HK-2 (cell line): ENCODE data around the gene MOGAT3.
"Not testable (repeated sequence)": the region's sequence is repeated elsewhere in the genome, so short reads cannot be mapped to it uniquely, and the experiment has no call there.

Source experiments
- DNase-seq: peaks from one replicate; pipeline ENCODE4 v3.0.0-alpha.2; 2018; ENCODE audit not compliant: unreplicated experiment

Gene MOGAT3

DNA sequence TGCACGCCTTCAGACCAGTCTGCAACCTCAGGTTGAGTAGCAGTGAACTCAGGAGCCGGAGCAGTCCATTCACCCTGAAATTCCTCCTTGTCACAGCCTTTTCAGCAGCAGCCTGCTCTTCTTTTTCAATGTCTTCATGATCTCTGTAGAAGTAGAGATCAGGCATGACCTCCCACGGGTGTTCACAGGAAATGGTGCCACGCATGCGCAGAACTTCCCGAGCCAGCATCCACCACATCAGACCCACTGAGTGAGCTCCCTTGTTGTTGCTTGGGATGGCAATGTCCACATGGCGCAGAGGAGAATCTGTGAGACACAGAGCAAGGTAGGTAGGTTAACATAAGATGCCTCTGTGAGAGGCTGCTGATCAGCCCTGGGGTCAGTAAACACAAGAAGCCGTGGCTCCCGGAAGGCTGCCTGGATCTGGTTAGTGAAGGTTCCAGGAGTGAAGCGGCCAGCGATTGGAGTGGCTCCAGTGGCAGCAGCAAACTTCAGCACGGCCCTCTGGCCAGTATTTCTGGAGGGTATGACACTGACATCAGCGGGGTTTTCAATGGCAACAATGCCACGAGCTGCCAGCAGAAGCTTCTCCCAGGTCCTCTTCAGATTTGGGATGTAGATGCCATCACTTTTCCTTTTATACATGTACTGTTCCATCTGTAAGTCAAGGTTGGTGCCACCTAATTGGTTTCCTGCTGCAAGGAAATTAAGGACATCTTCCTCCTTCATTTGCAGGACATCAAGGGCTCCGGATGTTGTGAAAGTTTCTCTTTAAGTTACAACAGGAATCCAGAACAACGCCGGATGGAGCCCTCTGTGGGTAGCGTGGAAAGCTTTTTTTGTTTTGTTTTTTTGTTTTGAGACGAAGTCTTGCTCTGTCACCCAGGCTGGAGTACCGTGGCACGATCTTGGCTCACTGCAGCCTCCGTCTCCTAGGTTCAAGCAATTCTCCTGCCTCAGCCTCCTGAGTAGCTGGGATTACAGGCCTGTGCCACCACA is 3.2 kb upstream of the MOGAT3 start:
- not testable (repeated sequence) for DNase-seq

DNA sequence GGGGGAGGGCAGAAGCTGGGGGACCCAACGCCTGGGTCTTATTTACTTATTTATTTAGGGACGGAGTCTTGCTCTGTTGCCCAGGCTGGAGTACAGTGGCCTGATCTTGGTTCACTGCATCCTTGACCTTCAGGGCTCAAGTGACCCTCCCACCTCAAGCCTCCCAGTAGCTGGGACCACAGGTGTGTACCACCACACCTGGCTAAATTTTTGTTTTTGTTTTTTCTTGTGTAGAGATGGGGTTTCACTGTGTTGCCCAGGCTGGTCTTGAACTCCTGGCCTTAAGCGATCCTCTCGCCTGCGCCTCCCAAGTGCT is 1.7 kb upstream of the MOGAT3 start:
- no peak for DNase-seq

DNA sequence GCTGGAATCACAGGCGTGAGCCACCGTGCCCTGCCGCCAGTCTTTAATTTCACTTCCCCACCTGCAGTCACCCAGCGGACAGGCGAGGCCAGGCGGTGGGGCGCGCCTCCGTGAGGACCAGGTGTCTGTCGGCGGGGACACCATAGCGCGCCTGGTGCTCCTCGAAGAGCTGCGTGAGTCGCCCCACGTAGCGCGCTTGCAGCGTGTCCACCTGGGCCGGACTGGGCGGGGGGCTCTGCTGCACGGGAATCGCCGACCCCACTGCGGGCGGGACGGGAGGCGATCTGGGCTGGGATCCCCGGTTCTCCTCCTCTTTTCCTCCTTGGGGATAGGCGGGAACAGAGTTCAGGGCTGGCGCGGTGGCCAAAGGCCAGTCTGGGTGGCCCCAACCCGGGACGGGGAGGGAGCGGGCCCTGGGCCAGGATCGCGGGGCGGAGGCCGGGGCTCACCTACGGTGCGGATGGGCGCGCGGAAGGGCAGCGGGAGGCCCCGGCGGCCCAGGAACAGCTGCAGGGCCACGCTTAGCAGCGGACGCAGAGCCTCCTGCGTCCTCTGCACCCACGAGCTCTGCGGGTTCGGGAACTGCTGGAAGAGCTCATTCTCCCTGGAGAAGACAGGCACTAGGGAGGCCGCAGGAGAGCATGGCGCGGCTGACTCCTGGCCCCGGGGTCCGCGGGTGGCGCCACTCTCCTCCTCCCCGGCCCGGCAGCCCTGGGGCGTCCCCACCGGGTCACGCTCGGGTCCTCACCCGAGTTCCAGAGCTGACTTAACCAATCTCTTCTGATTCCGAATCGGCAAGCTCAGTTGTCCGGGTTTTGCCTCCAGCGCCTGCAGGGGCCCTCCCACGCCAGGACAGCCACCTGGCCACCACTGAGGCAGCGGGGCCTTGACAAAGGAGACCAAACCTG is 1.1 kb upstream of the MOGAT3 start:
- DNase-seq = no peak

DNA sequence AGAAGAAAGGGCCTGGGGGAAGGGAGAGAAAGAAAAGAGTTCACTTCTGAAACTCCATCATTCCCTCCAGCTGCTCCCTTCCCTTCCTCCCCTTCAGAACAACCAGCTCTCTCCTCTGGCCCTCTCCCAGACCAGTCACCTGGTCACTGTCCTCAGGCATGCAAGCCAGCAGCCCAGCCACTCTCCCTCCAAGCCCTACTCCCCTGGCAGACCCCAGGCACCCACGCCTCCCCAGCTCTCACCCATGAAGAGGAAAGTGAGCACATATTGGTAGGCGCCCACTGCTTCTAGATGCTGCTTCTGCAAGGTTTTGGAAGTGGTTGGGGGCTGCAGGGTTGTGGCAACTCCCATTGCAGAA is 353 bp downstream of the MOGAT3 start:
- no peak for DNase-seq

DNA sequence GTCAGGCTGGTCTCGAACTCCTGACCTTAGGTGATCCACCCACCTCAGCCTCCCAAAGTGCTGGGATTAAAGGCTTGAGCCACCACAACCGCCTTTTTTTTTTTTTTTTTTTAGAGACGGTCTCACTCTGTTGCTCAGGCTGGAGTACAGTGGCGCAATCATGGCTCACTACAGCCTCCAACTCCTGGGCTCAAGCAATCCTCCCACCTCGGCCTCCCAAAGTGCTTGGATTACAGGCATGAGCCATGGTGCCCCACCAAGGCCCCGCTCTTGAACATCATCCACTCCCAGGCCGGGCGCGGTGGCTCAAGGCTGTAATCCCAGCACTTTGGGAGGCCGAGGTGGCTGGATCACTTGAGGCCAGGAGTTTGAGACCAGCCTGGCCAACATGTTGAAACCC is 1.3 kb downstream of the MOGAT3 start:
- DNase-seq = not testable (repeated sequence)

DNA sequence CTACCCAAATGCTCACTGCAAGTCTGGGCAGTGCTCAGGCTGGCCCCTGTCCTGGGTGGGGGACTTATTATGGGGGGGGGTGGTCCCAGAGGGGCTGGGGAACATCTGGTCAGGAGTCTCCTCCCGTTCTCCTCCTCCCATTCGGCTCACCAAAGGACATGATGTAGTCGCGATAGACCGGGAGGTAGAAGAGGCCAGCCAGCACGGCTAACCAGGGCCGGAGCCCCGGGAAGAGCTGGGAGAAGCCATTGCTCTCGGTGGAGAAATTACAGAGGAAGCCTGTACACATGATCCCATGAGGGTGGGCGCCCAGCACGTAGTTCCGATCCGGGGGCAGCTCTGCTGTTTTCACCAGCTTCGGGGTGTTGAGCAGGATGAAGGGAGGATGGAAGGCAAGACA is 2.4 kb downstream of the MOGAT3 start:
- DNase-seq = no peak

DNA sequence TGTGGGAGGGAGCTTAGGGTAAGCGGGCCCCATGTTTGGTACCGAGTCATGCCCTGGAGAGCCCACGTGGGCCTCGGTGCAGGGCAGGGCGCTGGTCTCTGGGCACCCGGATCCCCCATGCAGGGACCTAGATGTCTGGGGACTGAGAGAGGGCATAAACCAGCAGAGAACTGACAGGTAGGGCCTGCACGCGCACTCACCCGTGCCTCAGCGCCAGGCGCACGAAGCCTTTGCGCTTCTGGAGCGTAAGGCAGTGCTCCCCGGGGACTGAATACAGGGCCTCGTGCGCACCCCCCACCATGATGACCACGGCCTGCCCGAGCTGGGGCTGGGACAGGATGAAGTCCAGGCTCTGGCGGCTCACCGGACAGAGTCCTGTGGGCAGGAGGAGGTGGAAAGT is 2.8 kb downstream of the MOGAT3 start:
- DNase-seq = no peak

DNA sequence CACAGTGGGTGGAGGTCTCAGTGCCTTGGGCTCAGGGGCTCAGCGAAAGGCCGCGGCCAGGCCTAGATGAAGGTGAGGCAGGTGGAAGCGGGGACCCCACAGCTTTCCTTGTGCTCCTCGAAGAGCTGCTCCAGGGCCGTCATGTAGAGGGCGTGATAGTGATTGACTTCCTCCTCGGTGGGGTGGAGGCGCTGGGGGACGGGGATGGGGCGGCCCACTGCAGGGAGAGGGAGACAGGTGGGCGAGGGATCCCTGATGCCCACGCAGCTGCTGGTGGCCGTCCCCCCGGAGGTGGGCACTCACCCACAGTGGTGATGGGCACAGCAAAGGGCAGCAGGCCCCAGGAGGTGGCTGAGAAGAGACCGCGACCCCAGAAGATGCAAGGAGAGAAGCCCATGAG is 5.0 kb downstream of the MOGAT3 start:
- no peak for DNase-seq

DNA sequence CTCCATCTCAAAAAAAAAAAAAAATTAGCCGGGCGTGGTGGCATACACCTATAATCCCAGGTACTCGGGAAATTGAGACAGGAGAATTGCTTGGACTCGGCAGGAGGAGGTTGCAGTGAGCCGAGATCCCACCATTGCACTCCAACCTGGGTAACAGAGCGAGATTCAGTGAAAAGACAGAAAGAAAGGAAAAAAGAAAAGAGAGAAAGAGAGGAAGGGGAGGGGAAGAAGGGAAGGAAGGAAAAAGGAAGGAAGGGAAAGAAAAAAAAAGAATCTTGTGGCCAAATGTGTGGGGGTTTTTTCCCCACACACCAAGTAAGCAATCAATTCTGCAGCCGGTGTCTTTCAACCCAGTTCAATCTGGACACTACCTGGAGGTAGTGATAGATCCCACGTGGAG is 11.7 kb downstream of the MOGAT3 start:
- no peak for DNase-seq

DNA sequence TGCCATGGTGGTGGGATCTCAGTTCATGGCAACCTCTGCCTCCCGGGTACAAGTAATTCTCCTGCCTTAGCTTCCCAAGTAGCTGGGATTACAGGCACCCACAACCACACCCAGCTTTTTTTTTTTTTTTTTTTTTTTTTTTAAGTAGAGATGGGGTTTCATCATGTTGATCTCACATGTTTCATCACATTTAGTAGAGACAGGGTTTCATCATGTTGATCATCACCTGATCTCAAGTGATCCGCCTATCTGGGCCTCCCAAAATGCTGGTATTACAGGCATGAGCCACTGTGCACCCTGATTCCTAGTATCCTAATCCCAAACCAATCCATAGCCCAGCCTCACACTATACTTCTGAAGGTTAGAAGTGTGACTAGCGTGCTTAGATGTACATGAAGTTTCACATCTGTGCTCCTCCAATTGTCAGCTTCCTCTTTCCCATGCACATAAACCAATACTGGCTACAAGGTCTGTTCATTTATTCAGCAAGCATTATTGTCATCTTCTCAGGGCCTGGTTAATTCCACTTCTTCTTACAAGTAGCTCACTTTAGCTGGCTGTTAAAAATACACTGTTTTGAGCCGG is 13.9 kb downstream of the MOGAT3 start:
- DNase-seq = no peak

DNA sequence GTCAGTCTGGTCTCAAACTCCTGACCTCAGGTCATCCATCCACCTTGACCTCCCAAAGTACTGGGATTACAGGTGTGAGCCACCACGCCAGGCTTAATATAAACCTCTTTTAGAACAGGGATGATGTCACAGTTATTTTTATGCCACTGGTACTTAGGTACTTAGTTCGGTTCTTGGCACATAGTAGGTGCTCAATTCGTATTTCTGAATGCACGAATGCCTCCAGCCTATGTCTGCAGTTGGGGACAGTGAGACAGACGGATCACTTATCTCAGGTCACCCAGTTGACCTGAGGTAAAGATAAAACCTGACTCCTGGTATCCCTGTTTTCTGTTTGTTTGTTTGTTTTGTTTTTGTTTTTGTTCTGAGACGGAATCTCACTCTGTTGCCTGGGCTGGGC is 14.6 kb downstream of the MOGAT3 start:
- no peak for DNase-seq

DNA sequence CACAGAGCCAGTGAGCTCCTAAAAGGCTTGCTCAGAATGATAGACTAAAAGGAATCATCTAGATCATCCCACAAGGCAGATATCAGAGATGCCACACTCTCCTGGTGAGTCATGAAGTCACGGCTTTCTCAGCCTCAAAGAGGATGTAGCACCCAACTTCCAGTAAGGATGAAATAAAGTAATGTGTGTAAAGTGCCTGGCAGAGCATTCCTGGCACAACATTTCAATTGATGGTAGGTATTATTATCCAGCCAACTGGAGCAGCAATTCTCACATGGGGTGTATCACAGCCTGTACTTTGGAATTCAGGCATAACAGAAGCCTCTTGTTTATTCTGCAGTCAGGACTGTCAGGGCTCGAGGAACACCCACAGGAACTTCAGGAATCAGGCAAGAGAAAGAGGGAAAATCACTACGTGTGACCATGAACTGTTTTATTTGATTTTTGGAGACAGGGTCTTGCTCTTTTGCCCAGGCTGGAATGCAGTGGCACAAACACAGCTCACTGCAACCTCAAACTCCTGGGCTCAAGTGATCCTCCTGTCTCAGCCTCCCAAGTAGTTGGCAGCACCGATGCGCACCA is 15.5 kb downstream of the MOGAT3 start:
- no peak for DNase-seq

DNA sequence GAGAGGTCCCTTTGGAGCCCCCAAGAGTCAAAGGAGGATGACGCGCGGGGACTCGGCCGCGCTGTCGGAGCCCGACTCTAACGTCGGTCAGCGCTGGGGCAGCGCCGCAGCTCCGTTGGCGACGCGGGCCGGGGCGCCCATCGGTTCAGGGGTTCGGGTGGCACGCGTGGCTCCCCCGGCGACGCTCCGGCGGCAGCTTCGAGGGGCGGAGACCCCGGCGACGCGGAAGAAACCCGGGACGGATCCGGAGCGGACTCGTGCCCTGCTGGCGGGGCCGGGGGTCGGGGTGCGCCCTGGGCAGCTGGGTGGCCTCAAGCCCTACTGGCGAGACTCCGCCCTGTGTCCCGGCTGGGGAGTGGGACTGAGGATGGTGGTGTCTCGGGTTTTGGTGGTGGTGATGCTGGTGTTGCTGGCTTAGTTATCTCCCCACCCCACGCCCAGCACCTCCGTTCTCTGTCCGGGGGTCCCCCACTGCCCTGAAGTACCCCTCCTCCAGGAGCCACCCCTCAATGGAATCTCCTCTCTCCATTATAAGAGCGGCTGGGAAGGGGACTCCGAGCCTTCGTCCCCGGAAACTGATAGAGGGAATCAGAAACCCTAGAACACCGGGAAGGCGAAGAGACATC is 20.6 kb downstream of the MOGAT3 start, which contains the start of gene NAT16:
TSS of gene NAT16 (minus strand) at position 164 of the 626 bp plus-strand sequence. CDS start 5,486 bp downstream, outside the sequence.
- DNase-seq = no peak

DNA sequence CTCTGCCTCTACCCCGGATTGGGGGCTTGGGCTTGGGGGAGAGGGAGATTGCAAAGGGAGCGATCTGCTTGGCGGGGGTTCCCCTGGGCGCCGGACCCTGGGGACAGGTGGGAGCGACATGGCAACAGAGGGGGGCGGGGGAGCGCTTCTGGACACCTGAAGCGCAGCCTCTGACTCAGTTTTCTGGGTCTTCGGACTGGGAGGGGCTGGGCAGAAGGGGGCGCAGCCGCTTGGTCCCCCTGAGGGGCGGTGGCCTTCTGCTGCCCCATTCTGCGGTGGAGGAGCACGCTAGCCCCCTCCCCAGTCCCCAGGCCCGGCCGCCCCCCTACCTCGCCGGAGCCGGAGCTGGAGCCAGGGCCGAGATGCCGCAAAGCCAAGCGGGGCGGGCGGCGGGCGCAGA is 21.1 kb downstream of the MOGAT3 start:
- no peak for DNase-seq

DNA sequence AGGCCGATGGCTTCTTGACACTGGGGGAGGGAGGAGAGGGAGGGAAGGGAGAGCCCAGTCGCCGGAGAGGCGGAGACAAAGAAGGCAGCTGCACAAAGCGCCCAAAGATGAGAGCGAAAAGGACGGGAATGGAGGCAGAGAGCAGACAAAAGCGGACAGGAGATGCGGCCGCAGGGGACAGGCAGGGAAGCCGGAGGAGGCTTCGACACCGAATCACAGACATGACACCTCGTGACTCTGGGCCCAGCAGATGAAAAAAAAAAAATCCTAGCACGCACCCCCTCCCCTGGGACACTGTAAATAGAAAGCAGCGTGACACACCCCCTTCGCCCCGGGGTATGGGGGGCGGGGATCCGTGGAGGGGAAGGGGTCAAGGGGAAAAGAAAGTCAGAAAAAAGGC is 21.7 kb downstream of the MOGAT3 start:
- DNase-seq = no peak

DNA sequence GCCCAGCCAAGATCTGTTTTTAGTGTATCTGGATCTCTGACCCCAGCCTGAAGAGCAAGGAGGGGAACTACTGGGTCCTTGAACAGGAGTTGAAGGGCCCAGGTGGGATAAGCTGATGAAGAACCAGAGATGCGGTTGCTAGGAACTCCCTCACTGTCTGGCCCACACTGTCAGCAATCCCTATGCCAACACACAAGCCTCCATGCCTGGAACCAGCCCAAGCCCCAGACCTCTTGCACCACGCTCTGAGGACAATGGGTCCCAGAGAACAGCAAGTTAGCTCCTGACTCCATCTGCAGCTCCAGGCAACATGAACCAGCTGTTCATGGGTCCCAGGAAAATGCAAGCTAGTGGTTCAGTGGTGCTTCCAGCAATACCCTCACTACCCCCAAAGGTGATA is 23.2 kb downstream of the MOGAT3 start:
- DNase-seq = no peak

DNA sequence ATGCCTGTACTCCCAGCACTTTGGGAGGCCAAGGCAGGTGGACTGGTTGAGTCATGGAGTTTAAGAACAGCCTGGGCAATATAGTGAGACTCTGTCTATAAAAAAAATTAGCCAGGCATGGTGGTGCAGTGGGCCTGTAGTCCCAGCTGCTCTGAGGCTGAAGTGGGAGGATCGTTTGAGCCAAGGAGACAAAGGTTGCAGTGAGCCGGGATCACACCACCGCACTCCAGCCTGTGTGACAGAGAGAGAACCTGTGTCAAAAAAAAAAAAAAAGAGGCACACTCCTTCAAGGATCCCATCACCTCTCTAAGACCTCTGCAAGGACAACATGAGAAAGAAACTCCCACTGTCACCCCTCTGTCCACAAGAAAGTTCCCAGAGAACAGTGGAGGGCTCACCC is 25.2 kb downstream of the MOGAT3 start:
- no peak for DNase-seq

DNA sequence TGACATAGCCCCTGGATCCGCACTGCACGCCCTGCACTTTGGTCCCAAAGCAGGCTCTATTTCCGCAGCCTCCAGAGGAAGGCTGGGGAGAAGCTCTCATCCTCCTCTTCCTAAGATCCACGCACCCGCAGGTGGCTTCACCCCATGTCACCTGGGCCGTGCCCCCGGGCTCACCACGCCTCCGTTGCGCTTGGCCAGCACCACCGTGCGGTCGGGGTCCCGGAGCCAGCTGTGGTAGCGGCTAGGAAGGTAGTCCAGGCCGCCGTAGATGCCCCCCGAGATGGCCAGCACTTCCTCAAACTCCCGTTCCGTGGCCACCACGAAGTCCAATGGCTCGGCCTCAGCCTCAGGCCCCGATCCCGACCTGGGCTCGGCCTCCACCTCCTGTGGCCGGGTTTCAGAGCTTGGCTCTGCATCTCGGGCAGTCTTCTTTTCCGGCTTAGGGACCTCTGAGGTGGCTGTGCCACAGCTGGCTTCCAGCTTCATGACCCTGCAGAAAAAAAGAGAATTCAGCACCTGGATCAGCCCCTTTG is 26.4 kb downstream of the MOGAT3 start:
- no peak for DNase-seq

DNA sequence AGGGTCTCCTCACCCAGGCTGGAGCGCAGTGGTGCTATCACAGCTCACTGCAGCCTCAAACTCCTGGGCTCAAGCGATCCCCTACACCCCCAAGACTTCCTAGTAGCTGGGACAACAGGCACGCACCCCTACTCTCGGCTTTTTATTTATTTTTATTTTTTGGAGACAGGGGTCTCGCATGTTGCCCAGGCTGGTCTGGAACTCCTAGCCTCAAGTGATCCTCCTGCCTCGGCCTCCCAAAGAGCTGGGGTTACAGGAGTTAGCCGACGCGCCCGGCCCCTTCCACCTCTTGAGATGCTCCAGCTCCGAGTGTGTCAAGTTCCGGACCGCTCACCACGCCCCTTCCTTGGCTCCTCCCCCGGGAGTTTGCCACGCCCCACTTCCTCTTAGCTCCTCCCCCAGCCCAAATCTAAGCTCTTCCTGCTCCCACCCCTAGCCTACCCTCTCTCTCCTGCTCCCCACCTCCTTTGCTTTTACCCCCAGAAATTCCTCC is 27.0 kb downstream of the MOGAT3 start:
- peak; percentile 56 for DNase-seq

DNA sequence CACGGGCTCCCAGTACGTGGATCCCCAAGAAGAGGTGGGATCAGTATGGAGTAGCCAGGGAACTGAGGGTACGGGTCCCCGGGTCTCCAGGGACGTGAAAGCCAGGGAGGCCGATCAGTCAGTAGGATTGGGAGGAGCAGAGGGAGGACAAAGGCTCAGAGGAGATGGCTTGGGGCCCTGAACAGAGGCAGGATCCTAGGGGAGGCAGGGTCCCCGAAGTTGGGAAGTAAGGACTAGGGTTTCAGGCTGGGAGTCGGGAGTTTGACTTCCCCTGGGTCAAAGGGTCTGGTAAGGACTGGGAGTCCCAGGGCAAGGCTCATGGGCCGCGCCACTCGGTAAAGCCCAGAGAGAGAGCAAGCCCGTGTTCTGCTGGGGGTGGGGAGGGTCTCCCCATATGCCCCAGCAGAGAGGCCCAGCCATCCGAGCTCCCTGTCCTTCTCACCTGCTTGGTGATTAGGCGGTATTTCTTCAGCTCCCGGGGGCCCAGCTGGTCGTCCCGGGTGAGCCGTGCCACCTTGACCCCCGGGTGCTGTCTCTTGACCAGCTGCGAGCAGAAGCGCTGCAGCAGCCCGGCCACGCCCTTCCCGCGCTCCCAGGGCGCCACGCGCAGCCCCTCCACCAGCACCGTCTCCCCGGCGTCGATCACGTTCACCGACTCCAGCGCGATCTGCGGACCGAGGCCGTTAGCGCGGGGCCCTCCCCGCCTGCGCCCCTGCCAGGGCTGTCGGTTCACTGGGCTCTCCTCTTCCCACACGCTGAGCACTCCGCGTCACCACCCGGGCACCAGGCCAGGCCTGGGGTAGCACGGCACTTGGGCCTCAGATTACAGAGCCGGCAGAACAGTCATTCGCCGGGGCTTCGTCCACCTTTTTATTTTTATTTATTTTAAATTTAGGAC is 27.7 kb downstream of the MOGAT3 start:
- peak; percentile 80 for DNase-seq
